Right renal cortex interstitium (tissue), 3 donors: Measurements from ENCODE around the gene IQGAP3. TPM values are rescaled to one million over a fixed set of nuclear protein-coding genes. Genes with fewer than 3 reads are reported as not detected.
"Not testable (repeated sequence)": the region's sequence is repeated elsewhere in the genome, so short reads cannot be mapped to it uniquely, and the experiment has no call there.

Experiments
- DNase-seq, 3 donors: peaks; one replicate each; pipeline ENCODE4 v3.0.0-alpha.2; 2013; ENCODE audit warnings: low read depth in 3 of 3, low spot score in 2 of 3
- polyA plus RNA-seq, 3 donors: library from polyadenylated mRNA; unstranded; fragments of 120-200 nt; gene quantifications; one replicate each; pipeline ENCODE4 v1.2.1, GENCODE V29; 2013; ENCODE audit not compliant: insufficient read length in 3 of 3

IQGAP3 gene
- polyA plus RNA-seq, 3 donors = 9.7 to 11.7 (median 11.3) TPM

DNA sequence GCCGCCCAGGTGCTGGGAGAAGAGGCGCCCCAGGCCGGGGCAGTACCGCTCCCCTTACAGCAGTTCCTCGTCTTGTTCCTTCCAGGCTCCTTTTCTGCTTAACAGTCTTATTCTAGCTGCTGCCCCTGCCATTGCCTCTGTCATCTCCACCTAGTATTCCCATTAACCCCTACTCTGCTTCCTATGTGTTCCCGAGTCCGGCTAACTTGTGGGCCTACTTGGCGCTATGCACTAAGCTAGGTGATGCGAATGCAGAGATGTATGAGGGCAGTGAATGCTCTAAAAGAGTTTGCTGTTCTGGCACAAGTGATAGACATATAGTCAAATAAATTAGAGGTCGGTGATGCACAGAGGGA lies 276 bp upstream of the IQGAP3 start:
- DNase-seq = no peak

DNA sequence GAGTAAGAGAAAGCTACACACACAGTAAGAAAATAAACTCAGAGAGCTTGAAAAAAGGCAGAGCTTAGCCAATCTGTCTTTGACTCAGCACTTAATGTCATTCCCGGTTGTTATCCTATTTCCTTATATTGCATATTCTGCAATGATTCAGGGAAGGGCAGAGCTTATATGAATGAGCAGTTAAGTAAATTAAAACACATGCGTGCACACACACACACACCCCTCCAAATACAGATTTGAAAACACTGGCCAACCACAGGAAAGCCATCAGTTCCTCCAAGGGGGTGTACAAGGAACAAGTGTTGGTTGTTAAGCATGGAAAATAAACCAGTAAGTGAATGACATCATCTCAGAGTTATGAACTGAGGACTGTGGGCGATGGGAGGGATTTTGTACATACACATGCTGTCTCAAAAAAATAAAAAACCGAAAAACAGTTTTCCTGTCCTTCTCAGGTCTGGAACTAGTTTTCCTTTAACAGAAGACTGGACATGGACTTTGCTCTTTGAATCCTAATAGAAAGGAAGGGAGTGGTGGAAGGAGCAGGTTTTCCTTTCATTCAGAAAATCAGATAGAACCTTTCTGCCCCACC lies 1.0 kb downstream of the IQGAP3 start:
- DNase-seq = no peak

DNA sequence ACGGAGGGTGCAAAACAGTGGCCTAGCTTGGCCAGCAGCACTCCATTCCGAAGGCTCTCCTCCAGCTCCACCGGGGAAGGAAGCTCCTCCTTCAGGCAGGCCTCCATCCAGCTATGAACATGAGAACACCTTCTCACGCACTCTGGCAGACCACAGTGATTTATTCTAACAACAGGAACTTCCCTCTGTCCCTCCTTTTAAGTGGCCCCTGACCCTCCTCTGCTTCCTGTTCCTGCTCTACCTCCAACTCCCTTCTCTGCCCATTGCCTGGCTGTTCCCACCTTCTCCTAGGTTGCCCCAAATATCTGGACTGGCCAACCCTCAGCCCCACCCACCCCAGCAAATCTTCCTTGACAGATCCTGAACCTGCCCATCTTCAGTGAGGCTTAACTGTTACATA lies 5.9 kb downstream of the IQGAP3 start:
- no peak for DNase-seq

DNA sequence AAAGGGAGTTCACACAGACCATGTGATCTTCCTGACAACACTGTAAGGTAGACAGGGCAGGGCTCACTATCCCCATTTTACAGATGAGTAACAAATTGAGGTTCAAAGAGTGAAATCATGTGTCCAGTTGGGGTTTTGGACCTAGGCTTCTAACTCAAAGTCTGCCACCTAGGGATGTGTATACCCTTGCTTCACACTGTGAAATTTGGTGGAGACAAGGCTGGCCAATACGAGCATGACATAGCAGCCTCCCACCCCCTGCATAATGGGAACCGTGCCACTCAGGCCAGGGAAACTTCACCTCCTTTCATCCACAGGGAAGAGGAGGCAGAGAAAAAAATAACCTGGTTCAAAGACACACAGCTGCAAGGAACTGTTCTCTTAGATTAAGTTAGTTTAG lies 6.8 kb downstream of the IQGAP3 start:
- no peak for DNase-seq

DNA sequence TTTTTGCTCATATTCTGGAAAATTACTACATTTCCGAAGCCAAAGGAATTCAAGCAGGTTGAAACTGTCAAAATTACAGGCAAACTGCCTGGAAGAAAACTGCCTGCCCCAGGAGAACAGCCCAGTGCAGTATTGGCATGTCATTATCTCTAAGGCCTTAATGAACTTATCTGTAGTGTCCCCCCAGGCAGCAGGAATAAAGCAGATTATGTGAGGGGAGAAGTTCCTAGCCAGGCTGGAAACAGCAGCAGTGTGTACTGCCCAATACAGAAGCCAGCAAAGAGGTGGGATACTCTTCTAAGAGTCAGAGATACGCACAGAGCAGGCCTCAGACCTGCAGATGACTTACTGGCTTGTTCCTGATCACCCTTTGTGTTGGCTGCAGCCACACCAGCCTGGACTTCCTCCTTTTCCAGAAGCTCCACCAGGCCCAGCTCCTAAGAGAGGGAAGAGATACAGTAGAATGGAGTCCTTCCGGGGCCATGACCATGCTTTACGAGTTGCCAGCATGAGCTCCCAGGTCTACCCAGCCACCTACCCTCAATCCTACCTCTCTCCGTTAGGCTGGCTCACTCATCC lies 11.7 kb downstream of the IQGAP3 start:
- DNase-seq = no peak

DNA sequence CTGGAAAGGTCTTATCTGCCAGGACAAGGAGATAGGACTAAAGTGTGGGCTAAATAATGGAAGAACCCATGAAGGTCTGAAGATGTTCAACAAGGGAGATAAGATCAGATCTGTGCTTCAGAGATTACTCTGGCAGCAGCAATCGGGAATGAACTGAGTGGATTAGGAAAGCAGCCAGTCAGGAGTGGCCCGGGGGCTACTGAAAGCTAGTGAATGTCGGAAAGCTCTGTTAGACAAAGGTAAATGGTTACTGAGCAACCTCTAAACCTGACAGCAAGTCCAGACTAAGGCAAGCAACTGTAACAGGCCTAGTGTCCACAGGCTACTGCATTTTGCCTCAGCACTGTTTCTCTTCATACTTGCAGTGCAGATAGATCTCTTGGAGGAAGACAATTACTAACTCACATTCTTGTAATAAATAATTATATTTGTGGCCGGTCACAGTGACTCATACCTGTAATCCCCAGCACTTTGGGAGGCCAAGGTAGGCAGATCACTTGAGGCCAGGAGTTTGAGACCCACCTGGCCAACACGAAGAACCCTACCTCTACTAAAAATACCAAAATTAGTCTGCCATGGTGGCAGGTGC lies 12.5 kb downstream of the IQGAP3 start:
- DNase-seq = no peak

DNA sequence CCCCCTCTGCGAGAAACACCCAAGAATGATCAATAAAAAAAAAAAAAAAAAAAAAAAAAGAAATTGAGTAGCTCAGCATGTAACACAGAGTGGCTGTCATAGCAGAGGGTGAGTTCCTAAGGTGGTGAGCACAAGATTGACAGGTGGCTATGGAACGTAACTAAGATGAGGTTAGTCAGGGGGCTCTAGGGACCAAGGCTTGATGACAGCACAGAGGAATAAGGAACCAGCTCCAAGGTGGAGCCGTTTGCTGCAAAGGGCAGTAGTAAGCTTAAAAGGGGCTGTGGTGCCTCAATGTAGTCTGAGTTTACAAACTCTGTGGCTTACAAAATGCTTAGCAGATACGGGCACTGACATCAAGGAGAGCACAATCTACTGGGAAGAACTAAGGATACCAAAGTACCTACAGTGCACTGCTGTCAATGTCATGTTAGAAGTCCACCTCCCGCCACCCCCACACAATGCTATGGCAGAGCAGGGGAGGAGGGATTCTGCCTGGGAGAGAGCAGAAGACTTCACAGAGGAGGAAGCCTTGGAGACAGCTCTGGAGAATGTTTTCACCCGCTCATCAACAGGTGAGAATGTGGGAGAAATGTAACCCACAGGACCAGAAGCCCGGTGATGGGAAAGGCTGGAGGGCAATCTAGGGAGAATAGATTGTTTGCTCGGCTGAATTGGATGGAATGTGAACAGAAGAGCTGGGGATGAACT lies 13.1 kb downstream of the IQGAP3 start:
- DNase-seq = no peak

DNA sequence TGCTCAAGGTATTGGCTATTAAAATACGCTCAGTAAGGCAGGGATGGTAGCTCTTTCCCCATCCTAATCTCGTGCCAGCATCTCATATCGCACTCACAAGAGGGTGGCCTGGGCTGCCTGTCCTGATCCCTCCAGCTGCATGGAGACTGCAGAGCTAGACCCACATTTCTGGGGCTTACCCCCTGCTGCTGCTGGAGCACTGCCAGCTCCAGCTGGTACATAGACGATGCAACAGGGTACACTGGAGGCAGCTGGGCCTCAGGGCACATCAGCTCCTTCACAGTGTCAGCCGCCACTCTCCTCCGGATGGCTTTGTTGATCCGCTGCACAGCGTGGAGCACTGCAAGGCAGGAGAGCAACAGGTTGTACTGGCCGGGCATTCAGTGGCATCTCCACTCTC lies 16.0 kb downstream of the IQGAP3 start:
- no peak for DNase-seq

DNA sequence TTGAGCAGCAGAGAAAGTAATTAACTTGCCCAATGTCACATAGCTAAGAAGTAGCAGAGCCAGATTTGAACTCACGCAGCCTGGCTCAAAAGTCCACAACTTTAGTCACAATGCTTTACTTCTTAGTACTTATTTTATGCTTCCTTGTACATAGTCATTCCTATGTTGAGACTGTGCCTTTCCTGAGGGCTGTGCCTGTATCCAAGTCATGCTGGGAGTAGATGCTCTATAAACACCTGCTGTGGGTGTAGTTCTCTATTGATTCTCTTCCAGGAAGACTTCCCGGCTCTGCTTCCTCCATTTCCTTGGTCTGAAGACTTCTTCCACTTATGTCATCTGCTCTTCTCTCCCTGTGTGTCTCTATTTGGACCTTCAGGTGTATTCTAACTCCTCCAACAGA lies 16.6 kb downstream of the IQGAP3 start:
- DNase-seq = no peak

DNA sequence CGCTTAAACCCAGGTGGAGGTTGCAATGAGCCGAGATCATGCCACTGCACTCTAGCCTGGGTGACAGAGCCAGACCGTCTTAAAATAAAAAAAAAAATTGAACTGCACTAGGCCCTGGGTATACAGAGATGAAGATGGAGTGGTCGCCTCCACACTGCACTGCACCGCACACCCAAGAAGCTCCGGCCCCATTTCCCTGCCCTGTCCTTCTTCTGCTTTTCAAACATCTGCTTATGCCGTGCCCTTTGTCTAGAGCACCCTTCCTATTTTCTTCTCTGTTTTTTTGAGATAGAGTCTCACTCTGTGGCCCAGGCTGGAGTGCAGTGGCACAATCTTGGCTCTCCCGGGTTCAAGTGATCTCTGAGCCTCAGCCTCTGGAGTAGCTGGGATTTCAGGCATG lies 17.4 kb downstream of the IQGAP3 start:
- no peak for DNase-seq

DNA sequence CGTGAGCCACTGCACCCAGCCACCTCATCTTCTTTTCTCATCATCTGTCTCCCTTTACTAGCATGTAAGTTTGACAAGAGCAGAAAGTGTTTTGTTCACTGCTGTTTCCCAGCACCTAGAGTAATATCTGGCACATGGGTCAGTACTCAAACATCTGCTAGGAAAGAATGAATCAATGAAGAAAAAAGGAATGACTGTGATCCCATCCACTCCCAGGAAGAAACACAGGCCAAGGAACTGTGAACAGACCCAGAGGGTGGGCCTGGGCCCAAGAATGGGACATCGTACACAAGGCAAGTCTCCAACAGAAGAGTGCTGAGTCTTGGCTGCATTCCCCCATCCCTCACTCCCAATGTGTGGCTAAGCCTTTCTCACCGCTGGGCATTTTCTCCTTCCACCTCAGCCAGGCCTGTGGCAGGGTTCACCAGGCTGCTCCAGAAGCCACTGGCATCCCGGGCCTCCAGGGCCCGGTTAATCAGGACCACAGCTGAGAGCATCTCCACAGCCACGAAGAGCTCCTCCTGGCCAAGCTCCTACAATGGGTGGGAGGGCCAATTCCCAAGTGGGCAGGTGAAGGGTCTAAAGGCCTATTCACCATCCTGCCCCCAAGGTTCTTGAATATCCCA lies 18.4 kb downstream of the IQGAP3 start:
- DNase-seq = no peak

DNA sequence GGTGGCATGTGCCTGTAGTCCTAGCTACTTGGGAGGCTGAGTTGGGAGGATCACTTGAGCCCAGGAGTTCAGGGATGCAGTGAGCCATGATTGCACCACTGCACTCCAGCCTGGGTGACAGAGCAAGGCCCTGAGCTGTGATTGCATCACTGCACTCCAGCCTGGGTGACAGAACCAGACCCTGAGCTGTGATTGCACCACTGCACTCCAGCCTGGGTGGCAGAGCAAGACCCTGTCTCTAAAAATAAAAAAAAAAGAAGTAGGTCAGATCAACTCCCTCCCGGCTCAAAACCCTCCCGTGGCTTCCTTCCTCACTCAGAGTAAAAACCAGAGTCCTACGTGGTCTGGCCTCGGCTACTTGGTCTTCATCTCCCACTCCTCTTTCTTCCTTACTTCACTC lies 19.4 kb downstream of the IQGAP3 start:
- DNase-seq = not testable (repeated sequence)

DNA sequence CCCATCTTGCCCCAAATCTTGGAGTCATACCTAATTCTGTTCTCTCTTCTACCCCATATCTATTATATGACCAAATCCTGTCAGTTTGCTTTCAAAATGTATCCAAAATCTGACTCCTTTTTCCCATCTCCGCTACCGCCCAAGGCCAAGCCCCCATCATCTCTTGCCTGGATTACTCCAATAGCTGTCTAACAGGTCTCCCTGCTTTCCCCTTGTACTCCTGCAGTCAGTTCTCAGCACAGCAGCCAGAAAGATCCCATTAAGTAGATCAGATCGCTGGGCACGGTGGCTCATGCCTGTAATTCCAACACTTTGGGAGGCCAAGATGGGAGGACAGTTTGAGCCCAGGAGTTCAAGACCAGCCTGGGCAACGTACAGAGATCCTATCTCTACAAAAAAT lies 19.8 kb downstream of the IQGAP3 start:
- no peak for DNase-seq

DNA sequence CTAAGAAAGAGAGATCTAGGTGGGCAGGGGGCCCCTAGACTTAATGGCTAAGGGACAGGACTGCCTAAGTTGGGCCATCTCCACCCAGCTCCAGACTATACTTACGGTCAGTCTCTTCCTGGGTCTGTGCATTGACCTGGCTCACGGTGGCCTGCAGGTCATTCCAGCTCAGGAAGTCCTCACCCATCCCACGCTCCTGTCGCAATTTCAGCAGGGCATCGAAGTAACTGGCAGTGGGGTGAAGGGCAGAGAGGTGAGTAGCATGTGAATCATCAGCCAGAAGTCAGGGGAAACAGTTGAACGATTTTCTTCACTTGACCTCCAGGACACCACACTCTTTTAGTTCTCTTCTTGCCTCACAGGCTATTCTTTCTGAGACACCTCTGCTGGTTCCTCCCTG lies 20.5 kb downstream of the IQGAP3 start:
- DNase-seq = no peak

DNA sequence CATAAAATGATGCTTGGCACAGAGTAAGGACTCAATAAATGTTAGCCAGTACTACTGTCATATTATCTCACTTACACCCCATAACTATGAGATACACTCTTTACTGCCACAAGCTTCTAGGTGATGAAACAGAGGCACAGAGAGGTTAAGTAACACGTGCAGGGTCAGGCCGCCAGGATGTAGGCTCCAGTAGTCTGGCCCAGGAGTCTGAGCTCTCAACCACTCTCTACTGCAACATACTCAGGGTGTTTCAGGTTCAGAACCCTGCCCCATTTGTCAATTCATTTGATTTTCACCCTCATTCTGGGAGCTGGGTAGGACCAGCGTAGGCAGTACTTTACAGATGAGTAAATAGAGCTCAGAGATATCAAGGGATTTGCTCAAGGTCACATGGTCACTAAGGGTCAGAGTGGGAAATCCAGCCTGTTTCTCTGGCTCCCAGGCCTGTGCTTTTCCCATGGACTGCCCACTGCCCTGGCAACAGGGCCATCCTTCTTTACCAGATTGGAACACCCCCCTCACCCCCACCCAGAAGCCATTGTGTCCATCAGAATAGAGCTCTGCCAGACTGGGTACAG lies 21.2 kb downstream of the IQGAP3 start:
- no peak for DNase-seq

DNA sequence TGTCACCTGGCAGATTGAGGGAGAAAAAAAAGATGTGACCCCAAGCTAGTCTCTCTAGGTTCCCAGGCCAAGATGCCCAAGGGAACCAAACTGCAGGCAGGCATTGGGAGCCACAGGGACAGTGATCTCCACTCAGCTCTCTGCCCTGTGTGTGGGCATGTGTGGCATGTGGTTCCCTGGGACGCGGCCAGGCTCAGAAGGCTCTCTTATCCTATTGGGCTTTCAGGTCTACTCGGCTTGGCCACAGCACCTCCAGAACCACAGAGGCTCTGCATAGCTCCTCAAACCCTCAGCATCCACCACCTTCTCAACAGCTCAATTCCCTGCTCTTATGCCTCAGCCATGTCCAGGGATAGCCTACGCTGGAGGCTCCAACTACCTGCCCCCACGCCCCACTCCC lies 22.0 kb downstream of the IQGAP3 start:
- DNase-seq = no peak

DNA sequence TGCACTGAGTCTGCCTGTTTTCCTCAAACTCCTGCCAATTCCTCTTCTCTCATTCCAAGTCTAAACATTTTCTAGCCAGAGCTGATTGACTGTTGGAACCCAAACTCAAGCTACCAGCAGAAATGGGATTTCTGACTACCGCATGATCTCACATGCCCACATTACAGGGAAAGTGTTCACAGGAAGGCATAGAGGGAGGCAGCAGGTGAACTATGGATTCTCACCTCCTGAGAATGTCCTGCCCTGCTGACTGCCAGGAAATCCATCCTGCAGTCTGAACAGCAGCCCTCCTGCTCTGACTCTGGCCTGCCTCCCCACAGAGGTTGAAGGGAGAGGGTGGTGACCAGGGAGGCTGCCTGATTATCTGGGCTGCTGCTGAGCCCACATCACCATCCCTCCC lies 22.5 kb downstream of the IQGAP3 start:
- no peak for DNase-seq

DNA sequence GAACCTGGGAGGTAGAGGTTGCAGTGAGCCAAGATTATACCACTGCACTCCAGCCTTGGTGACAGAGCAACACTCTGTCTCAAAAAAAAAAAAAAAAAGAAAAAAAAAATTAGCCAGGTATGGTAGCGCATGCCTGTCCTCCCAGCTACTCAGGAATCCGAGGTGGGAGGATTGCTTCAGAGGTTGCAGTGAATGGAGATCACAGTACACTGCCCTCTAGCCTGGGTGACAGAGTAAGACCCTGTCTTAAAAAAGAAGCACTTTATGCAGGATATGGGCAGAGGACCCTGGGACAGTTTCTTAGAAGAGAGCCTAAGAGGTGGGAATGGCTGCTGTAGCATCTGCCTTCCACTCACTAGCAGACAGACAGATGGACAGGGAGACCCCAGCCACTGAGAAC lies 23.0 kb downstream of the IQGAP3 start:
- DNase-seq = no peak

DNA sequence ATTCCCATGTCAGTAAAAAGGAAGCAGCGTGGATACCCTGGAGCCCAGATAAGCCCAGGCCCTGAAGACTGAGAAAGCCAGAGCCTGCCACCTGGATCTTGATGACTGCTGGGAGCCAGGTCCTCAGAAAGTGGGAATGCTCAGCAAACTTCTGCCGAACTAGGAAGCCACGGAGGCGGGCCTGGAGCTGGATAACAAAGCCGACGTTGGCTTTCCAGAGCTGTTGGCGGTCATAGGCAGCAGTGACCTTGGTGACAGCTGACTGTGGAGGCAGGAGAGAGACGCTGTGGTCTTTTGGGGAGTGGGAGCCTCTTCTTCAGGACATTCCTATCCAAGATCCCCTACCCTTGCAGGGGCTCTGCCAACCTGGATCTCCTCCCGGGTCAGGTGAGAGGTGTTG lies 24.4 kb downstream of the IQGAP3 start:
- DNase-seq = no peak

DNA sequence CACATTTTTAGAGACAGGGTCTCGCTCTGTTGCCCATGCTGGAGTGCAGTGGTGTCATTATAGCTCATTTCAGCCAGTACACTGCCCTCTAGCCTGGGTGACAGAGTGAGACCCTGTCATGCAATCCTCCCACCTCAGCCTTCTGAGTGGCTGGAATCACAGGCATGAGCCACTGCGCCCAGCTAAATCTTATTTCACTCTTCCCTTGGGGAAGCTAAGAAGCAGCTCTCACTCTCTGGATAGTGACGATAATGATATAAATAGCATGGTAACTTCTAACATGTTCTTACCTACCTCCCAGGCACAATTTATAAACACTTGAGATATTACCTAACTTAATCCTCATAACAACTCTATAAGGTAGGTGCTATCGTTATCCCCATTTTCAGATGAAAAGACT lies 24.9 kb downstream of the IQGAP3 start:
- DNase-seq = no peak

DNA sequence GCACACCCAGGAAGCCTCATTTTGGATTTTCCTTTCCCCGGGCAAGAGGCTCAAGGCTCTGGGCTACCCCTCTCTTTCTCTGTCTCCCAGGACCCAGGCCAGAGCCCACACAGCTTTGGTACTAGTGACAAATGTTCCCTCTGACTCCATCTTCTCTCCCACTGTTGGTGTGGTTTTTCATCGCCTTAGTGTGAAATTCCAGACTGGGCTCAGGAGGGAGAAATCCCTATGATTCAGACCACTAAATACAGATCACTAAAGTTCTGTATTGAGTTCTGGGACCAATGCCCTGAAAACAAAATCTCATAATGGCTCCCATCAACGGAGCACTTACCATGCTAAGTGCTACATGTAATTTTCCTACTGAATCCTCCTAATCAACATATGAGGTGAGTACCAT lies 26.1 kb downstream of the IQGAP3 start:
- no peak for DNase-seq
